Natural killer cell (primary cell): Measurements from ENCODE around the gene PIP5K1B. TPM values are rescaled to one million over a fixed set of nuclear protein-coding genes. Genes with fewer than 3 reads are reported as not detected.

Experiments used
- ATAC-seq, 3 donors: fragments of 150-1000 bp in 2 of 3; fragments of 200-7000 bp in 1 of 3; cut with Tn5 transposase; 1 replicate in 1 of 3; 2 replicates in 2 of 3; pipeline ENCODE4 v1.10.0; 2021; ENCODE audit warnings: mild to moderate bottlenecking in 2 of 3, moderate library complexity in 2 of 3
- DNase-seq, 2 donors: peaks; one replicate each; pipeline versions ENCODE4 v3.0.0 to v3.0.0-alpha.2; 2013 to 2021; ENCODE audit warnings: mixed read lengths in 1 of 2
- H3K27ac ChIP-seq: one replicate; pipeline ENCODE4 v1.5.1; 2013; ENCODE audit warnings: mild to moderate bottlenecking, low read length
- H3K27me3 ChIP-seq: one replicate; pipeline ENCODE4 v1.6.1; 2013; ENCODE audit warnings: low read length; ENCODE audit not compliant: control insufficient read depth, insufficient read depth
- H3K36me3 ChIP-seq: one replicate; pipeline ENCODE4 v1.6.1; 2013; ENCODE audit warnings: low read length; ENCODE audit not compliant: control insufficient read depth, insufficient read depth
- H3K4me1 ChIP-seq: one replicate; pipeline ENCODE4 v1.6.1; 2013; ENCODE audit warnings: low read length; ENCODE audit not compliant: control insufficient read depth, insufficient read depth
- H3K4me3 ChIP-seq: one replicate; pipeline ENCODE4 v1.5.1; 2013; ENCODE audit warnings: low read length
- H3K9me3 ChIP-seq: one replicate; pipeline ENCODE4 v1.6.1; 2013; ENCODE audit warnings: low read length; ENCODE audit not compliant: control insufficient read depth, insufficient read depth
- H3K27ac Mint-ChIP-seq, 2 donors: one replicate each; pipeline ENCODE4 v1.8.0; 2022; ENCODE audit warnings: mild to moderate bottlenecking in 2 of 2, mixed read lengths in 2 of 2, moderate library complexity in 1 of 2
- H3K27me3 Mint-ChIP-seq, 2 donors: one replicate each; pipeline ENCODE4 v1.8.0; 2022; ENCODE audit warnings: low read depth in 2 of 2, mixed read lengths in 2 of 2
- H3K36me3 Mint-ChIP-seq: one replicate; pipeline ENCODE4 v1.8.0; 2022; ENCODE audit warnings: mixed read lengths
- H3K4me1 Mint-ChIP-seq, 2 donors: one replicate each; pipeline ENCODE4 v1.8.0; 2022; ENCODE audit warnings: mixed read lengths in 2 of 2
- H3K4me3 Mint-ChIP-seq: one replicate; pipeline ENCODE4 v1.8.0; 2022; ENCODE audit warnings: mild to moderate bottlenecking, moderate library complexity, mixed read lengths
- H3K9me3 Mint-ChIP-seq, 2 donors: one replicate each; pipeline ENCODE4 v1.8.0; 2022; ENCODE audit warnings: mixed read lengths in 2 of 2
- CTCF ChIP-seq: fragments of 200-600 bp; IDR thresholded peaks from one replicate; pipeline ENCODE4 v1.8.0; 2022; ENCODE audit warnings: antibody characterized with exemption
- WGBS: methylation state at CpG from one replicate; pipeline ENCODE4 v1.1.7; 2013; ENCODE audit warnings: missing lambda C conversion rate; ENCODE audit not compliant: insufficient coverage; 5-methylcytosine and 5-hydroxymethylcytosine counted together
- intact Hi-C: fragments of 100-400 bp; cut with micrococcal nuclease; formaldehyde crosslinking; loops from one replicate; pipeline ENCODE4 v1.14.2; 2022
- total RNA-seq, 4 donors: library from RNA; stranded (reverse); fragments of 120-200 nt in 1 of 4; gene quantifications; one replicate each; pipeline versions ENCODE4 v1.2.3 to v1.2.4, GENCODE V29; 2013 to 2022

The PIP5K1B gene
- total RNA-seq, 3 donors from 2014 or later (not counting 1 experiment from before 2014, with no cell fraction given), result 0.73 to 3.4 (median 1.3) TPM

- H3K27me3 Mint-ChIP-seq, result peaks cover 0 to 3% of the 10 kb centered on the region in 2 donors
- no peaks in the 10 kb centered on the region for H3K27me3 ChIP-seq
- TF ChIP-seq CTCF, result no peak
- WGBS, result 79% methylated on average over 11 of the region's 11 CpGs
- ATAC-seq (no peak), DNase-seq (no peak)
- intact Hi-C loops, result no loop called here
- no peaks in the 10 kb centered on the region for H3K4me1 Mint-ChIP-seq
- H3K36me3 ChIP-seq, result no peaks in the 10 kb centered on the region
- H3K36me3 Mint-ChIP-seq, result no peaks in the 10 kb centered on the region
- H3K27ac ChIP-seq, result no peak overlapping the region
- no peaks in the 10 kb centered on the region for H3K4me1 ChIP-seq
- H3K4me3 Mint-ChIP-seq, result no peak overlapping the region
- no peaks in the 10 kb centered on the region for H3K9me3 ChIP-seq
- no peaks in the 10 kb centered on the region for H3K9me3 Mint-ChIP-seq
- H3K4me3 ChIP-seq, result no peak overlapping the region
- H3K27ac Mint-ChIP-seq, result no peak overlapping the region
Observed at GRCh38 chr9:68804911-68805889, 100.2 kb downstream of the PIP5K1B start.

- Histone ChIP-seq H3K4me1 (no peaks in the 10 kb centered on the region), H3K9me3 (no peaks in the 10 kb centered on the region), H3K4me3 (no peak overlapping the region), H3K27me3 (no peaks in the 10 kb centered on the region), H3K36me3 (no peaks in the 10 kb centered on the region), H3K27ac (no peak overlapping the region)
- no peak for TF ChIP-seq CTCF
- no peaks in the 10 kb centered on the region for H3K4me1 Mint-ChIP-seq
- DNase-seq (no peak), ATAC-seq (no peak)
- WGBS, result 88% methylated on average over 3 of the region's 3 CpGs
- no peaks in the 10 kb centered on the region for H3K9me3 Mint-ChIP-seq
- peaks cover 0 to 3% of the 10 kb centered on the region in 2 donors for H3K27me3 Mint-ChIP-seq
- H3K4me3 Mint-ChIP-seq, result no peak overlapping the region
- H3K27ac Mint-ChIP-seq, result no peak overlapping the region
- H3K36me3 Mint-ChIP-seq, result no peaks in the 10 kb centered on the region
- intact Hi-C loops, result no loop called here
Observed at GRCh38 chr9:68805890-68806517, 101.0 kb downstream of the PIP5K1B start.

- no peak for TF ChIP-seq CTCF
- Mint-ChIP-seq H3K27ac (no peak overlapping the region), H3K4me3 (no peak overlapping the region), H3K9me3 (no peaks in the 10 kb centered on the region), H3K27me3 (peaks cover 6 to 8% of the 10 kb centered on the region in 2 donors), H3K4me1 (no peaks in the 10 kb centered on the region), H3K36me3 (no peaks in the 10 kb centered on the region)
- Histone ChIP-seq H3K36me3 (no peaks in the 10 kb centered on the region), H3K27me3 (no peaks in the 10 kb centered on the region), H3K4me3 (no peak overlapping the region), H3K9me3 (no peaks in the 10 kb centered on the region), H3K27ac (no peak overlapping the region), H3K4me1 (no peaks in the 10 kb centered on the region)
- intact Hi-C loops, result no loop called here
- WGBS, result 97% methylated on average over 2 of the region's 6 CpGs
- ATAC-seq, result no peak
- no peak for DNase-seq
Observed at GRCh38 chr9:68808338-68808890, 103.4 kb downstream of the PIP5K1B start.
